Neuron (in vitro differentiated cells): ENCODE data around the gene KRTAP17-1.

ENCODE experiments used
- H2AFZ ChIP-seq: one replicate; pipeline ENCODE4 v1.6.1; 2013; ENCODE audit warnings: low read depth, mild to moderate bottlenecking, inconsistent platforms, low read length, moderate library complexity
- H3K27me3 ChIP-seq: one replicate; pipeline ENCODE4 v1.6.1; 2013; ENCODE audit warnings: low read length; ENCODE audit not compliant: insufficient read depth
- H3K36me3 ChIP-seq: one replicate; pipeline ENCODE4 v1.6.1; 2013; ENCODE audit warnings: low read length; ENCODE audit not compliant: insufficient read depth
- H3K4me1 ChIP-seq: one replicate; pipeline ENCODE4 v1.6.1; 2013; ENCODE audit warnings: low read length; ENCODE audit not compliant: insufficient read depth
- H3K4me3 ChIP-seq: 2 replicates; pipeline ENCODE4 v1.5.1; 2013; ENCODE audit warnings: mild to moderate bottlenecking, low read length, moderate library complexity
- H3K9me3 ChIP-seq: one replicate; pipeline ENCODE4 v1.6.1; 2013; ENCODE audit warnings: low read length

The KRTAP17-1 gene

DNA sequence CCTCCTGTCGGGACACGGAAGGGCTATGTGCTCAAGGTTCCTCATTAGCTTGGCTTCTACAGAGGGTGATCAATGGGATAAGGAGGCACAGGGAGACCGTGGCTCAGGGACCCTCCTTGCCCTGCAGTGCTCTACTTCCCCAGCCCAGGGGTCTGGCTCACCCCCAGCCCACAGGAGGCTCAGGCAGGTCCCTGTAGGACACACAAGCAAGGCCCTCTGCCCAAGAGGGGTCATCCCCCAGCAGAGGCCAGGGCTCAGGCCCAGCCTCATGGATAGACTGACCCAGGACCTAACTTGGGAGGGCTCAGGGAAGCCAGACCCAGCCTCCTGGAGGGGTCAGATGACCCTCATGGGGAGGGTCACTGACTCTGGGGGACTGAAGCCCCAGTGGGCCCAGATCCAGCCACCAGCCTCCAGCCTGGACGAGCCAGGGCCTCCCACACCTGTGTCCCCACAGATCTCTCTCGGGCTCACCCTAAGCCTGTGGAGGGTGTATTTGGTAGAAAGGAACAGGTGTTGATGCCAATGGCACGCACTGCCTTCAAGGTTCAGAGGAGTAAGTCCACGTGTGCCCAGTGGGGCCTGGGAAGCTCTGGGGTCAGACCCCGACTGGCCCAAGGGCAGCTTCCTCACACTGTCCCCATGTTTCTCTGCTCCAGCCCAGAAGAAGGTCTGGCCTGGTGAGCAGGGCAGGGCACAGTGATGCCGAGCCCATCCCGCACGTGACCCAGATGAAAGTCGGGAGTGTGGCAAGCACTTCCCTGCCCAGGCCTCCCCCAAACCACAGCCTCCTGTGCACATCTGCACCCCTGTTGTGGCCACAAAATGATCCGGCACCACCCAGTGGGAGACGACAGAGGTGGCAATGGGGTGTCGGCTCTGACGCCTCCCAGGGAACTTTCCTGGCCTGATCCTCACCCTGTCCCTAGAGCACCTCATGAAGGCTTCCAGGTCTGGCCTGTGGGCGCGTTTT lies 10.9 kb upstream of the KRTAP17-1 start:
- Histone ChIP-seq H3K4me3 (no peak overlapping the region), H3K27me3 (peaks cover 4% of the 10 kb centered on the region), H3K4me1 (no peaks in the 10 kb centered on the region), H3K9me3 (no peaks in the 10 kb centered on the region), H2AFZ (no peak overlapping the region), H3K36me3 (no peaks in the 10 kb centered on the region)

DNA sequence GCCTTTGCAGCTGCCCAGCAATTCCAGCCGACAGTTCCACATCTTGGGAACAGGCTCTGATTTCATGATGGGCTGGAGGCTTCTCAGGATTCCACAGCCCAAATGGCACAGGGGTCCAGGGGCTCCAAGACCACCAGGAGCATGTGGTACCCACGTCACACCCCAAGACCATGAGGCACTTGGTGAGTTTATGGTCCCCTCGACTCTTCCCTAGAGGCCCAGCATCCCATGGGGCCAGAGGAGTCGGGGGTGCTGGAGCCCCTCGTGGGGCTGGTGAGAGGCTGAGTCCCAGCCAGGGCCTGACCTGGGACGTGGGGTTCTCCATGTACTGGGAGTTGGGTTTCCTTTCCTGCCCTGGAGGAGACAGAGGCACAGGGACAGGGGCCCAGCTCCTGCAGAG lies 10.1 kb upstream of the KRTAP17-1 start:
- Histone ChIP-seq H3K36me3 (no peaks in the 10 kb centered on the region), H3K9me3 (no peaks in the 10 kb centered on the region), H3K4me3 (no peak overlapping the region), H3K27me3 (peaks cover 4% of the 10 kb centered on the region), H3K4me1 (no peaks in the 10 kb centered on the region), H2AFZ (no peak overlapping the region)

DNA sequence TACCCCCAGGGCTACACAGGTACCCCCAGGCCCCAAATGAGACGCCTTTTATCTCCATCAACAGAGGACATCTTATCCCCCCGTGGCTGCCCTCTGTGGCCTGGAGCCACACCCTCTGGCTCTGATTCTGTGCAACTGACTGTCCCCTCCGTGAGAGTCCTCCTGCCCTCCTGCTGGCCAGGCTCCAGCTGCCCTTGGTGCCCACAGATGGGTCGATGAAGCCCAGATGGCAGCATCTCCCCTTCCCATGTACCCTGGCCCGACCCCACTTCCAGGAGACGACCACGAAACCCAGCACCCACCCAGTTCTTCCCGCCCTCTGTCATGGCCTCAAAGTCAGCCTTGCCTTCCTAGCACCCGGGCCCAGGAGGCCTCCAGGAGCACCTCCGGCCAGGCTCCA lies 9.6 kb upstream of the KRTAP17-1 start:
- Histone ChIP-seq H2AFZ (no peak overlapping the region), H3K36me3 (no peaks in the 10 kb centered on the region), H3K4me1 (no peaks in the 10 kb centered on the region), H3K4me3 (no peak overlapping the region), H3K27me3 (peaks cover 4% of the 10 kb centered on the region), H3K9me3 (no peaks in the 10 kb centered on the region)

DNA sequence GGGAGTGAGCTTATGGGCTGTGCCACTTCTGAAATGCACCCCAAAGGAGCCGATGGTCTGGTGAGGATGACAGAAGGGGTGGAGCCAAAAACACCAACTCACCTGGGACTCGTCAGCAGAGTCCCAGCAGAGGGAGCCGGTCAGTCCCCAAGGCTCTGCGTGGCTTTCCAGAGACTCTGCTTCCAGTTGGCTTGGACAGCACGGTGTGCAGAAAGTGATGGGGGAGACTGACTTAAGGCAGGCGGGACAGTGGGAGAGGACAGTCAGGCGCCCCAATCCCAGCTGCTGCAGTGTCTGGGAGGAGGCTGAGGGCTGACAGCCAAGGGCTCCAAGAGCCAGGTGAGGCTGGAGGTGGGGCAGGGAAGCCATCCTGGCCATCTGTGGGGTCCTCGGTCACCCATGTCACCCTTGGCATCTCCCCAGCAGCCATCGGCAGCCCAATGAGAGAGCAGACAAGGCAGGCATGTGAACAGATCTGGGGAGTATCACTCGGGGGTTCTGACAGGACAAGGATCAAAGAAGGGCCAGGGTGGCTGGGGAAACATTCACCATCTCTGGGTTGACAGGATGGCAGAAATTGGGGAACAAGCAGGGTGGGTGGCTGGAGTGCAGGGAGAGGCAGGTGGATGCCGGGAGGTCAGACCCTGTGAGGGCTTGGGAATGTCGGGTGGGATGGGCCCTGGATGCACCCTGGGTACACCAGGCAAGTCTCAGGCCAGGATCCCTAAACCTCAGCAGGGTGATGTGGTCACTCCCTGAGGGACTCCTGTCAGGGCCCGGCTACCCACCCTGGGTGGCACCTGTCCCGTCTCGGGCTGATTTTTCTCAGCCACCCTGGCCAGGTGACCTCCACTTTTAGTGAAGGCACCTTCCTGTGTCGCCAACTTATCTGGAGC lies 8.9 kb upstream of the KRTAP17-1 start:
- no peaks in the 10 kb centered on the region for H3K36me3 ChIP-seq
- no peak overlapping the region for H3K4me3 ChIP-seq
- peaks cover 4% of the 10 kb centered on the region for H3K27me3 ChIP-seq
- no peaks in the 10 kb centered on the region for H3K4me1 ChIP-seq
- no peak overlapping the region for H2AFZ ChIP-seq
- no peaks in the 10 kb centered on the region for H3K9me3 ChIP-seq

DNA sequence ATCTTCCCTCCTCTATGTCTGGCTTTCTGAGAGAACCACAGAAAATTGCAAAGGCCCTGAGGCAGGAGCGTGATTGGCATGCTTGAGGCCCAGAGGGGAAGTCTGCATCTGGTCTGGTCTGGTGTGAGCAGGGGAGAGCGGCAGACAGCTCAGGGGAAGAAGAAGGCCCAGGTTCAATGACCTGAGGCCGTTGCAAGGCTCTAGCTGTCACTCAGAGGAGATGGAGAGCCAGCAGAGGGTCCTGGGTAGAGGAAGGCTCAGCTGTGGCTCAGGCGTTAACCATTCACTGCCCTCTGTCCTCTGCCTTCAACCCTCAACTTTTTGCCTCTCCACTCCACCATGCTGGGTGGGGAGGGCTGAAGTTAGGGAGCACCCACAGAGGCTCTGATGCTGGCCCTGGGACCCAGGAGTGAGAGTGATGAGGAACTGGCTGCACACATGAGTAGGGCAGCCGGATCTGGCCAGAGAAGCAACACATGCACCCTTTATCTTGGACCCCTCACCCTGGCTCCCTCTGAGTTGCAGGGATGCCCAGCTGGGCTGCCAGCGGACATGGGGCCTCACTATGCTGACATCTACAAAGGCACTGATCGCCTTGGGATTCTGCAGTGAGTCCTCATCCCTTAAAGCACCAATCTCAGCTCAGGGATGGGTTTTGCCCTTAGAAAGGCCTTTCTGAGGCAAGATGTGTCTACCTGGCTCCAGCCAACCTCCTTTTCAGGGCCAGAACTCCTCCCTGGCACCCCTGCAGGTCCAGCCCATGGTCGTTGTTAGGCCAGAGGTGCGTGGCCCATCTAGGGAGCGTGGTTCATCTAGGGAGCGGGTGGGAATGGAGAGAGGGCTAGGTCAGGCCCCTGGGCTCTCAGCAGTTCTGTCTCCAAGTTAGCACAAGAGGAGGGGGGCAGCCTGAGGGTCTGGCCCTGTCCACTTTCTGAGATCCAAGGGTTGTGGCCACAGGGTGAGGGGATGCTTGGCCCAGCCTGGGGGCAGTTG lies 7.7 kb upstream of the KRTAP17-1 start:
- Histone ChIP-seq H3K4me3 (no peak overlapping the region), H2AFZ (no peak overlapping the region), H3K4me1 (no peaks in the 10 kb centered on the region), H3K36me3 (no peaks in the 10 kb centered on the region), H3K9me3 (no peaks in the 10 kb centered on the region), H3K27me3 (peaks cover 4% of the 10 kb centered on the region)

DNA sequence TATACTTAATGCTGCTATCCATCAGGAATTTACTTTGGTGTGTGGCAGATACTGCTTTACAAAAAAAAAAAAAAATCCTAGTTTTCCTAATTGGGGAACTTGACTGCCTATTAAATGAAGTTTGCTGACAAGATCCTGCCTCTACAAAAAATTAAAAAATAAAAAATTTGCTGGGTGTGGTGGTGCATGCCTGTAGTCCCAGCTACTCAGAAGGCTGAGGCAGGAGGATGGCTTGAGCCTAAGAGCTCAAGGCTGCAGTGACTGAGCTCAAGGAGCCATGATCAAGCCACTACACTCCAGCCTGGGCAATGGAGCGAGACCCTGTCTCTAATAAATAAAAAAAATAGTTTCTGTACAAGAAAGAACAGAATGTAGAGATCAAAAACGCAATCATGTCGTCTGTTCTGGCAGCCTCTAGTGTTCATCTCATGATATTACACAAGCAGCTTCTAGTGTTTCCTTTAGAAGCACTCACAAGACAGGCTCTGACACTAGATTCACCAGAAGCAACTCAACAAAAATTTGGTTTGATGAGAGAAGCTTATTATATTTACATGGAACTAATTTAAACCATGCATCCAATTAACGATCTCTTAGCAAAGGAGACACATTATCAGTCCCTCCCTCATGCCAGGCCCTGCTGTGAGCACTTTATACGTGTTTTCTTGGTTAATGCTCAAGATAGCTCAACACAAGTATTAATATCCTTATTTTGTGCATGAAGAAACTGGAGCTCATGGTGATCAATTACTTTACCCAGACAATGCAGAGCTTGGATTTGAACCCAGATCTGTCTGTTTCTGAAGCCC lies 6.8 kb upstream of the KRTAP17-1 start:
- peaks cover 4% of the 10 kb centered on the region for H3K27me3 ChIP-seq
- H3K4me1 ChIP-seq: no peaks in the 10 kb centered on the region
- H2AFZ ChIP-seq: no peak overlapping the region
- no peaks in the 10 kb centered on the region for H3K9me3 ChIP-seq
- no peak overlapping the region for H3K4me3 ChIP-seq
- H3K36me3 ChIP-seq: no peaks in the 10 kb centered on the region

DNA sequence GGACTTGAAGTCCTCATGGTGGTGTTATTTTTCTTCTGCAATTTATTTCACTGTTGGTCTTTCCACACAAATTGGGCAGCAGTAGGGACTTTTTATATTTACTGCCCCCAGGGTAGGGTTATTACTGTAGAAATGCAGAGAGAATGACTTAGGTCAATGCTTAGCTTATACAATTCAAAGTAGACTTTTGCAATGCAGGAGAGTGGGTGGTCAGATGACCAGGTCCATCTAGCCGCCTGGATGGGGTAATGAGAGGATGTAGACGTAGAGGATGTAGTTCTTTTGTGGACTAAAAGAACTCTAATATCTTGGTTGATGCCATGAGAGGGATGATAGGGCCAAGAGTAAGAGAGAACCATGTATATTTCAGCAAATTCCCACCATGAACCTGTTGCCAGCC lies 2.7 kb upstream of the KRTAP17-1 start:
- no peaks in the 10 kb centered on the region for H3K9me3 ChIP-seq

DNA sequence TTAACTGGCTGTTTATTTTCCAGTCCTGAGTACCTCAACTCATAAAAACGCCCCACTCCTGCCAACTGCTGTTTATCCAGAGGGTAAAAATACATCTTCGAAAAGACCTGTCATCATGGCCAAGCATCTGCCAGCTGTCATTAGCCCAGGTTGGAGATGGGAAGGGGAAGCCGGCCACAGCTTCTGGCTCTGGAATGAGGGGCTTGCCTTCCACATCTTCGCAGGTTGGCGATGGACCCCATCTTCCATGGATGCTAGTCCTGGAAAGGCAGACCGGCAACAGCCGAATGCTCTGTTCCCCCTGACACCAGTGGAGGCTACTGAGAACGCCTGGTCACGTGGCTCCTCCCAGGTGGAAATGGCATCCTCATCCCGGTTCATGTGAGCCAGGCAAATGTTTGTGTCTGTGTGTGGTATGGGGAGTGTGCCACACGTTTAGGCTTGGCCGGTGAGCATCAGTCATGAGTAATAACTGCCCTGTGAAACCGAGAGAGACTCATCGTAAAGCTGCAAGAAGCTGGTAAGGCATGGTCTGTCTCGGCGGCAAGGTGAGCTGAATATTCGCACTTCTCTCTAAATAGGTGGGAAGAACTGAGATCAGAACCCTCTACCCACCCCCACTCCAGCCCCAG lies 420 bp upstream of the KRTAP17-1 start:
- H3K27me3 ChIP-seq: no peaks in the 10 kb centered on the region
- no peaks in the 10 kb centered on the region for H3K36me3 ChIP-seq
- H2AFZ ChIP-seq: no peak overlapping the region
- no peaks in the 10 kb centered on the region for H3K9me3 ChIP-seq
- no peak overlapping the region for H3K4me3 ChIP-seq
- H3K4me1 ChIP-seq: no peaks in the 10 kb centered on the region

More for the DNA sequence above, 2.7 kb upstream of the KRTAP17-1 start:
- Histone ChIP-seq H3K4me3 (no peak overlapping the region), H3K27me3 (no peaks in the 10 kb centered on the region), H3K36me3 (no peaks in the 10 kb centered on the region), H3K4me1 (no peaks in the 10 kb centered on the region), H2AFZ (no peak overlapping the region)

DNA sequence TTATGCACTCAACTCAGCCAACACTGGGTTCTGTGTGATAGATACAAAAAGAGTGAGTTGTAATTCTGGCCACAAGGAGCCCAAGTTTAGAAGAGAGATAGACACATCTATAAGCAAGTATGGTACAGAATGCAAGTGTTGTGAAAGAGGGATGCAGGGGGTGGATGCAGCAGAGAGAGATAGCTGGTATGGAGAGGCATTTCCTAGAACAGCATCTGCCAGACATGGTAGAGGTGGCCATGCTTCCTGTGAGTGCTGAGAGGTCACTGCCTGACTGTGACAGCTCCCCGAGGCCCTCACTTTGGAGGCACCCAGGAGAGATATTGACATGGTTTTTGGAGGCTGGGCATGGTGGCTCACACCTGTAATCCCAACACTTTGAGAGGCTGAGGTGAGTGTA lies 4.4 kb downstream of the KRTAP17-1 start:
- H2AFZ ChIP-seq: no peak overlapping the region

DNA sequence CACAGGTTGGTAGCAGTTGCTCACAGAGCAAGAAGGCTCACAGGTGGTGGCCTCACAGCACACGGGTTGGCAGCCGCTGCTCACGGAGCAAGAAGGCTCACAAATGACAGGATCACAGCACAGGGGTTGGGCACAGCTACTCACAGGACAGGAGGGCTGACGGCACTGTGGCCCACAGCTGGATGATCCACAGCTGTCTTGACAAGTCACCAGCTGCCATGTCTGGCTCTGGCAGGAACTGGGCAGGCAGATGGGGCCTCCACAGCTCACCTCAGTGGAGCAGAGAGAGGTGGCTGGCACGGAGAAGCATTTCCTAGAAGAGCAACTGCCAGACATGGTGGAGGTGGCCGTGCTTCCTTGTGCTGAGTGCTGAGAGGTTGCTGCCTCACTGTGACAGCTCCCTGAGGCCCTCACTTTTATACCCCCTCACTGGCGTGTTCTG lies 6.6 kb downstream of the KRTAP17-1 start, which contains the start of gene KRTAP16-1:
TSS of gene KRTAP16-1 (minus strand) at position 392 of the 442 bp plus-strand sequence. CDS start at position 336, 56 bp downstream.
- Histone ChIP-seq H3K4me3 (no peak within 1 kb of the TSS), H3K9me3 (no peaks in the 10 kb centered on the region), H3K36me3 (no peaks in the 10 kb centered on the region), H3K27me3 (no peaks in the 10 kb centered on the region), H3K4me1 (no peaks in the 10 kb centered on the region), H2AFZ (no peak within 1 kb of the TSS)

More for the DNA sequence above, 4.4 kb downstream of the KRTAP17-1 start:
- no peaks in the 10 kb centered on the region for H3K27me3 ChIP-seq
- H3K4me3 ChIP-seq: no peak overlapping the region
- H3K4me1 ChIP-seq: no peaks in the 10 kb centered on the region
- H3K36me3 ChIP-seq: no peaks in the 10 kb centered on the region
- H3K9me3 ChIP-seq: no peaks in the 10 kb centered on the region

DNA sequence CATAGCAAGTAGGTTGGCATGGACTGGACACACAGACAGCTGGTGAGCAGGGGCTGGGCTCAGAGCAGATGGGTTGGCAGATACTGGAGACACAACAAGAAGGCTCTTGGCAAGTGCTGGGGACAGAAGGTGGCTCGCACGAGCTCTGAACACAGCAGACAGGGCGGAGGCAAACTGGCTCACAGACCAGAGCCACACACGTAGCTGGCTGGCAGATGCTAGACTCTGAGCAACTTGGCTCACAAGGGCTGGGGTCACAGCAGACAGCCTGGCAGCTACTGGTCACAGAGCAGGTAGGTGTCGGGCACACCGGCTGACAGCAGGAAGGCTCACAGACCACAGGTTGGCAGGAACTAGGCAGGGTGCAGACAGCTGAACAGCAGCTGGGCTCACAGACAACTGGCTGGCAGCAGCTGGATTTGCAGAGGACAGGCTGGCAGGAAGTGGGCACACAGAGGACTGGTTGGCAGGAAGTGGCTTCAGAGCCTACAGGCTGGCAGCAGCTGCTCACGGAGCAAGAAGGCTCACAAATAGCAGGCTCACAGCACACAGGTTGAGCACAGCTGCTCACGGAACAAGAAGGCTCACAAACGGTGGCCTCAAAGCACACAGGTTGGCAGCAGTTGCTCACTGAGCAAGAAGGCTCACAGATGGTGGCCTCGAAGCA lies 7.1 kb downstream of the KRTAP17-1 start:
- Histone ChIP-seq H3K4me1 (no peaks in the 10 kb centered on the region), H2AFZ (no peak overlapping the region), H3K36me3 (no peaks in the 10 kb centered on the region), H3K4me3 (no peak overlapping the region), H3K9me3 (no peaks in the 10 kb centered on the region), H3K27me3 (no peaks in the 10 kb centered on the region)
